Type B pancreatic cell (in vitro differentiated cells): Measurements from ENCODE around the gene NHLRC2. TPM values are rescaled to one million over a fixed set of nuclear protein-coding genes. Genes with fewer than 3 reads are reported as not detected.

Source experiments
- DNase-seq: peaks from one replicate; pipeline ENCODE4 v3.0.0; 2021; ENCODE audit warnings: mixed read lengths; ENCODE audit not compliant: unreplicated experiment; ENCODE audit errors: extremely low spot score
- H3K27ac Mint-ChIP-seq: 2 replicates; pipeline ENCODE4 v1.8.0; 2021; ENCODE audit warnings: mild to moderate bottlenecking, mixed read lengths
- H3K27me3 Mint-ChIP-seq: 2 replicates; pipeline ENCODE4 v1.8.0; 2021; ENCODE audit warnings: mixed read lengths
- H3K36me3 Mint-ChIP-seq: 2 replicates; pipeline ENCODE4 v1.8.0; 2021; ENCODE audit warnings: mixed read lengths
- H3K4me1 Mint-ChIP-seq: one replicate; pipeline ENCODE4 v1.8.0; 2021; ENCODE audit warnings: mixed read lengths; ENCODE audit not compliant: unreplicated experiment
- H3K4me3 Mint-ChIP-seq: 2 replicates; pipeline ENCODE4 v1.8.0; 2021; ENCODE audit warnings: mild to moderate bottlenecking, mixed read lengths
- H3K9me3 Mint-ChIP-seq: 2 replicates; pipeline ENCODE4 v1.8.0; 2021; ENCODE audit warnings: mixed read lengths
- CTCF ChIP-seq: fragments of 200-600 bp; sonication (generic); conservative IDR thresholded peaks from 2 replicates; pipeline ENCODE4 v1.5.0; 2021; ENCODE audit warnings: antibody characterized with exemption, mild to moderate bottlenecking
- total RNA-seq: library from RNA; stranded (reverse); gene quantifications from 2 replicates; pipeline ENCODE4 v1.2.1, GENCODE V29; 2021; ENCODE audit warnings: low replicate concordance

NHLRC2 gene
- total RNA-seq, 1 donor from 2014 or later: 42.2 TPM

- DNase-seq: no peak
- Mint-ChIP-seq H3K9me3 (no peaks in the 10 kb centered on the region), H3K4me1 (no peaks in the 10 kb centered on the region), H3K36me3 (peaks cover 9% of the 10 kb centered on the region), H3K27ac (no peak overlapping the region), H3K27me3 (no peaks in the 10 kb centered on the region), H3K4me3 (peak overlapping the region; percentile 6)
- TF ChIP-seq CTCF: no peak
Measured at GRCh38 chr10:113911113-113911512, 56.7 kb downstream of the NHLRC2 start.

DNA sequence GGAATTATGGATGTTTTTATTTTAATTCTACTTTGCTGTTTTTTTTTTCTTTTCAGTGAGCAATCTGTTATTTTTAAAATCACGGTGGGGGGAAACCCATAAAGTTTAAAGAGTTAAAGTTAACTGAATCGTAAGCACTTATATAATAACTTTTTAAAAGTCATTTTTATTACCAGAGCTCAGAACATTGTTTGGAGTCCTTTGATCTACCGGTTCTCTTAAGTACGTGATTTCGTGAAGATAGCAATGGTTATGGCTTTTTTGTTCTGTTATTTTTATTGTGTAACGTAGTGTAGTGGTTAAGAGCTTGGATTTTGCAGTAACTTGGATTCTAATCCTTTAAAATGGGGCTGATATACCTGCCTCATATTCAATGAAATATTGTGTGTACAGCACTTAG, 57.4 kb downstream of the NHLRC2 start:
- DNase-seq: no peak
- Mint-ChIP-seq H3K27me3 (no peaks in the 10 kb centered on the region), H3K27ac (no peak overlapping the region), H3K4me1 (no peaks in the 10 kb centered on the region), H3K36me3 (peaks cover 9% of the 10 kb centered on the region), H3K4me3 (no peak overlapping the region), H3K9me3 (no peaks in the 10 kb centered on the region)
- TF ChIP-seq CTCF: no peak

DNA sequence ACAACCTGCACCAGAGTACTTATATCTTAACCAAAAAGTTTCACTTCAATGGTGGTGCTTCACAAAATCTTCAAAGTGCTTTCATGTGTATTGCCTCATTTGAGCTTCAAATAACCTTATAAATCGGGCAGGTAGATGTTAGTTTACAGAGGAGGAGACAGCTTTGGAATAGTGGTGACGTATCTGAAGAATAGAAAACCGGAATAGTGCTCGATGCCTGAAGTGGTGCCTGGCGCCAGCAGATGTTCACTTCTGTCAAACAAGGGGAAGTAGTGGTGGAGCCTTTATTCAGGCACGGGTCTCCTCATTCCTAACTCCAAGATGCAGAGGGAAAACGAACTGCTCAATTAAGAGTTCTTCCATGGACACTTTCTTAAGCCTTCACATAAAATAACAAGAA, 58.1 kb downstream of the NHLRC2 start:
- Mint-ChIP-seq H3K4me1 (no peaks in the 10 kb centered on the region), H3K4me3 (no peak overlapping the region), H3K27me3 (no peaks in the 10 kb centered on the region), H3K36me3 (peaks cover 7% of the 10 kb centered on the region), H3K27ac (no peak overlapping the region), H3K9me3 (no peaks in the 10 kb centered on the region)
- DNase-seq: no peak
- TF ChIP-seq CTCF: no peak

GRCh38 chr10:113914956-113915355, 60.5 kb downstream of the NHLRC2 start:
- Mint-ChIP-seq H3K27ac (no peak overlapping the region), H3K4me1 (no peaks in the 10 kb centered on the region), H3K9me3 (no peaks in the 10 kb centered on the region), H3K36me3 (peaks cover 14% of the 10 kb centered on the region), H3K27me3 (no peaks in the 10 kb centered on the region), H3K4me3 (no peak overlapping the region)
- DNase-seq: no peak
- TF ChIP-seq CTCF: no peak

- TF ChIP-seq CTCF: no peak
- H3K27ac Mint-ChIP-seq: no peak overlapping the region
- no peaks in the 10 kb centered on the region for H3K4me1 Mint-ChIP-seq
- H3K9me3 Mint-ChIP-seq: no peaks in the 10 kb centered on the region
- no peak for DNase-seq
- H3K27me3 Mint-ChIP-seq: no peaks in the 10 kb centered on the region
- peaks cover 14% of the 10 kb centered on the region for H3K36me3 Mint-ChIP-seq
- no peak overlapping the region for H3K4me3 Mint-ChIP-seq
Measured at GRCh38 chr10:113915540-113915939, 61.1 kb downstream of the NHLRC2 start.

DNA sequence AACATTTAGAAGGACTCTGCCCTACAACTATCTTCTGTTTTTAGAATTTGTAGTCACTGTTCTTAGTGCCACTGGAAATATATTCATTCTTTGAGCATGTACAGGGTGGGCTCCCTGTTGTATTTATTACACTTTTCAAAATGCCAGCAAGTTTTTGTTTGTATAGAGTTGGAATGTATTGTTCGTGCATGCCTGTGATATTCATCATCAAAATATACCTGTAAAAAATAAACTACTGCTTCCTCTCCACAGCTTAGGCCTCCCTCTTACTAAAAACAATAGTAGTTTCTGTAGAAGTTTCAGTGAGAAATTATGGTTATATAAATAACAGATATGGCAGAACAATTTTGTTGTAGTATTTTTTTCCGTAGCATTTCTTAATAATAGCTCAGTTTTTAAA, 61.6 kb downstream of the NHLRC2 start:
- Mint-ChIP-seq H3K4me1 (peaks cover 4% of the 10 kb centered on the region), H3K27ac (no peak overlapping the region), H3K4me3 (no peak overlapping the region), H3K36me3 (peaks cover 14% of the 10 kb centered on the region), H3K27me3 (no peaks in the 10 kb centered on the region), H3K9me3 (no peaks in the 10 kb centered on the region)
- DNase-seq: no peak
- no peak for TF ChIP-seq CTCF
